Activated CD8-positive, alpha-beta T cell treated with anti-CD3 and anti-CD28 coated beads, Interleukin-2, amount 10 ng/mL, durations not matched to agents 7 days and 5 days (primary cell): ENCODE data around the gene ADTRP. TPM values are rescaled to one million over a fixed set of nuclear protein-coding genes. Genes with fewer than 3 reads are reported as not detected.
A peak's percentile ranks its signal among the peaks of the same experiment; 100 is the strongest.

Experiments used
- ATAC-seq: fragments of 150-1000 bp; cut with Tn5 transposase; one replicate; pipeline ENCODE4 v1.10.0; 2021; ENCODE audit warnings: moderate library complexity
- CTCF ChIA-PET: fragments of 350-600 bp; sonication (Branson Sonifier 250); formaldehyde crosslinking; loops from one replicate; lab custom pipeline; 2021; ENCODE audit warnings: antibody characterized with exemption; lab: Charles Lee
- POLR2A ChIA-PET: fragments of 350-600 bp; sonication (Branson Sonifier 250); formaldehyde crosslinking; loops from one replicate; lab custom pipeline; 2021; ENCODE audit warnings: antibody characterized with exemption; lab: Charles Lee
- DNase-seq: peaks from one replicate; pipeline ENCODE4 v3.0.0-alpha.2; 2020
- H3K27ac Mint-ChIP-seq: one replicate; pipeline ENCODE4 v1.8.0; 2021; ENCODE audit warnings: mild to moderate bottlenecking, mixed read lengths
- H3K27me3 Mint-ChIP-seq: one replicate; pipeline ENCODE4 v1.8.0; 2021; ENCODE audit warnings: low read depth, mixed read lengths
- H3K36me3 Mint-ChIP-seq: one replicate; pipeline ENCODE4 v1.8.0; 2021; ENCODE audit warnings: low read depth, mixed read lengths
- H3K4me1 Mint-ChIP-seq: one replicate; pipeline ENCODE4 v1.8.0; 2021; ENCODE audit warnings: low read depth, mixed read lengths
- H3K4me3 Mint-ChIP-seq: one replicate; pipeline ENCODE4 v1.8.0; 2021; ENCODE audit warnings: mild to moderate bottlenecking, mixed read lengths
- H3K9me3 Mint-ChIP-seq: one replicate; pipeline ENCODE4 v1.8.0; 2022; ENCODE audit warnings: mixed read lengths; ENCODE audit not compliant: insufficient read depth
- total RNA-seq, 2 experiments: library from RNA; stranded (reverse); gene quantifications; one replicate each; pipeline ENCODE4 v1.2.3, GENCODE V29; 2021

Gene ADTRP
- total RNA-seq, 2 experiments from 2014 or later = 0.63 to 0.68 TPM

- ATAC-seq = peak; percentile 40
- no peaks in the 10 kb centered on the region for H3K27me3 Mint-ChIP-seq
- H3K27ac Mint-ChIP-seq = peak overlapping the region; percentile 81
- peaks cover 3% of the 10 kb centered on the region for H3K9me3 Mint-ChIP-seq
- H3K4me3 Mint-ChIP-seq = peak overlapping the region; percentile 59
- peaks cover 66% of the 10 kb centered on the region for H3K4me1 Mint-ChIP-seq
- no peaks in the 10 kb centered on the region for H3K36me3 Mint-ChIP-seq
- CTCF ChIA-PET = interaction anchor here (1.6 kb wide), 1 partner anchor 14 kb away, joined by 11 read pairs; no protein-coding TSS in a partner anchor
- no peak for DNase-seq
- POLR2A ChIA-PET = interaction anchor here (0.6 to 1.3 kb wide), 7 partner anchors 14 to 285 kb away, joined by 3 to 4 read pairs (median 3); no protein-coding TSS in a partner anchor
Observed at GRCh38 chr6:11727998-11728961, 50.3 kb downstream of the ADTRP start.

GRCh38 chr6:11727346-11727997, 51.1 kb downstream of the ADTRP start:
- H3K4me3 Mint-ChIP-seq = peak overlapping the region; percentile 47
- peaks cover 68% of the 10 kb centered on the region for H3K4me1 Mint-ChIP-seq
- no peaks in the 10 kb centered on the region for H3K36me3 Mint-ChIP-seq
- H3K9me3 Mint-ChIP-seq = peaks cover 3% of the 10 kb centered on the region
- peak overlapping the region; percentile 58 for H3K27ac Mint-ChIP-seq
- POLR2A ChIA-PET = interaction anchor here (0.7 to 1.3 kb wide), 4 partner anchors 16 to 286 kb away, joined by 3 to 4 read pairs (median 4); no protein-coding TSS in a partner anchor
- ATAC-seq = no peak
- no peaks in the 10 kb centered on the region for H3K27me3 Mint-ChIP-seq
- no peak for DNase-seq
- CTCF ChIA-PET = interaction anchor here (1.6 kb wide), 1 partner anchor 13 kb away, joined by 11 read pairs; no protein-coding TSS in a partner anchor

GRCh38 chr6:11724286-11724685, 54.3 kb downstream of the ADTRP start:
- Mint-ChIP-seq H3K36me3 (peaks cover 7% of the 10 kb centered on the region), H3K27ac (no peak overlapping the region), H3K27me3 (no peaks in the 10 kb centered on the region), H3K4me1 (peaks cover 44% of the 10 kb centered on the region), H3K4me3 (no peak overlapping the region), H3K9me3 (peaks cover 3% of the 10 kb centered on the region)
- ChIA-PET POLR2A (interaction anchor here (1.1 to 2.8 kb wide), 2 partner anchors 12 to 324 kb away, joined by 3 to 24 read pairs; no protein-coding TSS in a partner anchor), CTCF (interaction anchor here (1.6 to 4.1 kb wide), 2 partner anchors 8 to 11 kb away, joined by 8 to 24 read pairs; no protein-coding TSS in a partner anchor)
- ATAC-seq (no peak), DNase-seq (no peak)

- DNase-seq (no peak), ATAC-seq (no peak)
- Mint-ChIP-seq H3K36me3 (peaks cover 10% of the 10 kb centered on the region), H3K9me3 (peaks cover 3% of the 10 kb centered on the region), H3K27me3 (no peaks in the 10 kb centered on the region), H3K27ac (peak overlapping the region; percentile 78), H3K4me1 (peaks cover 31% of the 10 kb centered on the region), H3K4me3 (no peak overlapping the region)
- ChIA-PET POLR2A (interaction anchor here (2.8 kb wide), 1 partner anchor 11 kb away, joined by 24 read pairs; no protein-coding TSS in a partner anchor), CTCF (interaction anchor here (0.9 to 4.1 kb wide), 6 partner anchors 9 to 566 kb away, joined by 3 to 24 read pairs (median 6); no protein-coding TSS in a partner anchor)
Observed at GRCh38 chr6:11722805-11723631, 55.6 kb downstream of the ADTRP start.

- peaks cover 3% of the 10 kb centered on the region for H3K9me3 Mint-ChIP-seq
- H3K4me1 Mint-ChIP-seq = peaks cover 25% of the 10 kb centered on the region
- DNase-seq = no peak
- CTCF ChIA-PET = interaction anchor here (0.9 to 4.1 kb wide), 4 partner anchors 9 to 567 kb away, joined by 3 to 24 read pairs (median 6); no protein-coding TSS in a partner anchor
- ATAC-seq = no peak
- no peak overlapping the region for H3K4me3 Mint-ChIP-seq
- peaks cover 12% of the 10 kb centered on the region for H3K36me3 Mint-ChIP-seq
- no peaks in the 10 kb centered on the region for H3K27me3 Mint-ChIP-seq
- no peak overlapping the region for H3K27ac Mint-ChIP-seq
- POLR2A ChIA-PET = interaction anchor here (2.8 kb wide), 1 partner anchor 10 kb away, joined by 24 read pairs; no protein-coding TSS in a partner anchor
Observed at GRCh38 chr6:11722220-11722619, 56.4 kb downstream of the ADTRP start.

- no peak for ATAC-seq
- Mint-ChIP-seq H3K9me3 (no peaks in the 10 kb centered on the region), H3K4me3 (no peak overlapping the region), H3K27me3 (no peaks in the 10 kb centered on the region), H3K36me3 (peaks cover 15% of the 10 kb centered on the region), H3K4me1 (peaks cover 34% of the 10 kb centered on the region), H3K27ac (no peak overlapping the region)
- no peak for DNase-seq
- POLR2A ChIA-PET = interaction anchor here (0.8 kb wide), 1 partner anchor 14 kb away, joined by 3 read pairs; no protein-coding TSS in a partner anchor
- CTCF ChIA-PET = no interaction called here
Observed at GRCh38 chr6:11718463-11718862, 60.1 kb downstream of the ADTRP start.

GRCh38 chr6:11718031-11718430, 60.6 kb downstream of the ADTRP start:
- Mint-ChIP-seq H3K36me3 (peaks cover 15% of the 10 kb centered on the region), H3K27me3 (no peaks in the 10 kb centered on the region), H3K9me3 (no peaks in the 10 kb centered on the region), H3K4me1 (peaks cover 34% of the 10 kb centered on the region), H3K4me3 (no peak overlapping the region), H3K27ac (no peak overlapping the region)
- ChIA-PET CTCF (no interaction called here), POLR2A (interaction anchor here (0.8 kb wide), 1 partner anchor 14 kb away, joined by 3 read pairs; no protein-coding TSS in a partner anchor)
- no peak for DNase-seq
- ATAC-seq = no peak

- Mint-ChIP-seq H3K4me3 (peak overlapping the region; percentile 58), H3K4me1 (peaks cover 55% of the 10 kb centered on the region), H3K27me3 (no peaks in the 10 kb centered on the region), H3K27ac (peak overlapping the region; percentile 88), H3K36me3 (peaks cover 23% of the 10 kb centered on the region), H3K9me3 (peaks cover 4% of the 10 kb centered on the region)
- ATAC-seq (no peak), DNase-seq (no peak)
- ChIA-PET CTCF (interaction anchor here (0.6 to 3.8 kb wide), 5 partner anchors 8 to 576 kb away, joined by 3 to 24 read pairs (median 5); no protein-coding TSS in a partner anchor), POLR2A (interaction anchor here (0.8 to 5.7 kb wide), 3 partner anchors 9 to 295 kb away, joined by 3 to 24 read pairs (median 22); no protein-coding TSS in a partner anchor)
Observed at GRCh38 chr6:11714798-11715285, 63.8 kb downstream of the ADTRP start.

GRCh38 chr6:11714116-11714797, 64.3 kb downstream of the ADTRP start:
- CTCF ChIA-PET = interaction anchor here (0.9 to 3.8 kb wide), 4 partner anchors 9 to 18 kb away, joined by 4 to 24 read pairs (median 8); no protein-coding TSS in a partner anchor

More at GRCh38 chr6:11714116-11714797, 64.3 kb downstream of the ADTRP start:
- H3K9me3 Mint-ChIP-seq = peaks cover 4% of the 10 kb centered on the region
- peak overlapping the region; percentile 88 for H3K27ac Mint-ChIP-seq
- H3K27me3 Mint-ChIP-seq = no peaks in the 10 kb centered on the region
- DNase-seq = peak; percentile 56
- peak overlapping the region; percentile 58 for H3K4me3 Mint-ChIP-seq
- POLR2A ChIA-PET = interaction anchor here (0.8 to 5.7 kb wide), 5 partner anchors 10 to 298 kb away, joined by 3 to 24 read pairs (median 7); partner anchors contain the start of gene HIVEP1
- peaks cover 23% of the 10 kb centered on the region for H3K36me3 Mint-ChIP-seq
- peak; percentile 75 for ATAC-seq
- peaks cover 58% of the 10 kb centered on the region for H3K4me1 Mint-ChIP-seq
